ENCODE measurements around the gene PCLAF.
"Not testable (repeated sequence)": the region's sequence is repeated elsewhere in the genome, so short reads cannot be mapped to it uniquely, and the experiment has no call there.

The PCLAF gene

DNA sequence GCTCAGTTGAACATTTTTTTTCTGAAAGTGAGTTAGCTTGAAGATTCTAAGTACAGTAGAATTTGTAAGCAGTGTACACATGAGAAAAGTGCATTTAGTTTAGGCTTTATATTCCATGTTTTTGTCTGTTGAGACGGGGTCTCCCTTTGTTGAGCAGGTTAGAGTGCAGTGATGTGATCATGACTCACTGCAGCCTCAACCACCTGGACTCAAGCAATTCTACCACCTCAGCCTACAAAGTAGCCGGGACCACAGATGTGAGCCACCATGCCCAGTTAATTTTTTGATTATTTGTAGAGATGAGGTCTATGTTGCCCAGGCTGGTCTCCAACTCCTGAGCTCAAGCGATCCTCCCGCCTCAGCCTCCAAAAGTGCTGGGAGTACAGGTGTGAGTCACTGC lies 20.0 kb downstream of the PCLAF start:
- no peak for DNase-seq (ENCODE audit: low spot score)

DNA sequence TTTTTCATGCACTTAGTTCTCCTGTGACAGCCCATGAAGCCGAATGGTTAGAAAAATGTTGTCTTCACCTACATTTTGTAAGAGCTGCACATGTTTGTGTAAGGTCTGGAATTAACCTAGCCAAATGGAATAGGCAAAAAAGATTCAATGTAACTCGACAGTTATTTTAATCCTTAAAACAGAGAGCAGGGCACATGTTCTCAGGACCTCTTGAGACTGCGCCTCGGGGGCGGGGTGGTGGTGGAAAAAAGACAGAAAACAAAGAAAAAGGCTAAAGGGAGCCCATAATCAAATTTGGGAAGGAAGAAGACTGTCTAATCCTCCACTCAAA lies 24.6 kb downstream of the PCLAF start:
- DNase-seq (ENCODE audit: low spot score) = no peak

DNA sequence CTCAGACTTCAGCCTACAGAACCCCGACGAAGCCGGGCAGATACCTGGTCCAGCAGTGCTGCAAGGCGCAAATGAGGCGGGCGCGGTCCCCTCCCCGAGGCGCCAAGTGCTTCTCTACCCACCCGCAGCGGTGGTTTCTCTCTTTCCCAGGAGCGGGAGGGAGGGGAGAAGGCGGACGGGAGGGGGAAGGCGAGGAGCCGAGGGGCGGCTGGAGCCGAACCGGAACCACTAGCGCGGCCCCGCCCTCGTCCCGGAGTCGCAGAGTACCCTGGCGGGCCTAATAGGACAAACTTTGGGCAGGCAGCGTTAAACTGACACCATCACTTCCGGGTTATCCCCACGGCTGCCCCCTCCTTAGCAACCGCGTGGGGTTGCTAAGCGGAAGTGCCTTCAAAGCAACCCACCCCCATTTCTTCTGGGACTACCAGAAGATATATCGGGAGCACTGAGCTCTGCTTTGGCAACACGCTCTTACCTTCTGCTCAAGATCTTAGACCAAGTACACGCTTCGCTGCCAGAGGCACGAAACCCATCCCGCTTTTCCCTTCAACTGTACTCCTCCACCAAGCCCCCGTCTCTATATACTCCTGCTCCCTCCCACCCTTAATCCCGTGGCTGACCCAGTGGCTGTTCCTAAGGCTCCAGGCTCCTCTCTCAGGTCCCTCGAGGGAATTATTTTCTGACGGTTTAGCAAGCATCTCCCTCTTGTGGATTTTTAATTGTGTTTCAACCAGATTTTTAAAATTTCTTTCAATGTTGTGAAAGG lies 25.1 kb downstream of the PCLAF start, which contains the start of gene CSNK1G1:
Gene CSNK1G1 (minus strand): TSS at position 230 of the 766 bp plus-strand sequence. CDS start 55,674 bp downstream, outside the sequence.
- peak; percentile 89 for DNase-seq (ENCODE audit: low spot score)

DNA sequence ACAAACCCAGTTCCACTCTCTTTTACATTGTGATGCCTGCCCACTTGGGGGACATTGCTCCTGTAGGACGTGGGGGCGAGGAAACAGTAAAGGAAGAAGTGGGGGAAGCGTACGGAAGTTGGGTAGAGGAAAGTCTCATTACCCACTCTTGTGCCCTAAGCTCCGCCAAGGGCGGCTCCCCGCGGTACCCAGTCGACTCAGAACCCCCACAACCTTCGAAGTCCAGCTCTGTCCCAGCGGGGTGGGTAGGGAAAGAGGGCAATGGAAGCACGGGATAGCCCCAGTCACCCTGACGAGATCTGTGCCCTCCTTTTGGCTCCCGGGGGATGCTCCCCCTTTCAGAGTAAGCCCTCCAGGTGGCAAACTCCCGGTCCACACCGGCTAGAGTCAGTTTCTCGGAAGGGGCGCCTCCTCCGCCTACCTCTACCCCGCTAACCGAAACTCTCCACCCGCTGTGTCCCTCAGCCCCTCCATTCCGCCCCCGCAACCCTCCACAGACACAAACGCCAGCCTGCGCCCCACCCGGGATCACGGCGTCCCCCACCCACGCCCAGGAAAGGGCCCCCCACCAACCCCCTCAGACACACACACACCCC lies 25.8 kb downstream of the PCLAF start:
- DNase-seq (ENCODE audit: low spot score) = peak; percentile 9

DNA sequence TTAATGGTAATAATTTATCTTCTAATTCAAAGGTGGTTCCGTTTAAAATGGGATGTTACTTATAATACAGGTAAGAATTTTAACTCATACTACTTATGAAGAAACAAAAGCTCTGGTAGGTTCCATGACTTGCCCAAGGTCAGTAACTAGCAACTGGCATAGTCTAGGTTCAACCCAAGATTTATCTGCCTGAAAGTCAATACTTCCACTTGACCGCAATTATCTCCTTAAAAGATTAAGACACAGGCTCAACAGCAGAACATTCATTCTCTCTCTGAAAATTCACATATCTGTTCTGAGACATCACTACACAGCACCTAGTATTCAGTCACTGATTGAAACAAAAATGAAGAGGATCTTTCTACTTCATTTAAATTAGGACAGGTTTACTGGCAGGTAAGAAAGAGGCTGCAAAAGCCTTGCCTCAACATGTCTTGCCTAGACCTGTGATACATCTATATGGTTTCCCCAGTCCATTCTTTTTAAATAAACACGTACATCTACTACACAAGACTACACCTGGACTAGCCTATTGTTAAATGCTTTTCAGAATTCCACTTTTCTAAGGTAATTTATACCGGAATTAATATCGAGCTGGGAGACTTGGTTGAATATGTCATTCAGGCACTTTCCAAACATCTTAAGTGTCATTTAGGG lies 26.4 kb downstream of the PCLAF start:
- DNase-seq (ENCODE audit: low spot score) = peak; percentile 12

DNA sequence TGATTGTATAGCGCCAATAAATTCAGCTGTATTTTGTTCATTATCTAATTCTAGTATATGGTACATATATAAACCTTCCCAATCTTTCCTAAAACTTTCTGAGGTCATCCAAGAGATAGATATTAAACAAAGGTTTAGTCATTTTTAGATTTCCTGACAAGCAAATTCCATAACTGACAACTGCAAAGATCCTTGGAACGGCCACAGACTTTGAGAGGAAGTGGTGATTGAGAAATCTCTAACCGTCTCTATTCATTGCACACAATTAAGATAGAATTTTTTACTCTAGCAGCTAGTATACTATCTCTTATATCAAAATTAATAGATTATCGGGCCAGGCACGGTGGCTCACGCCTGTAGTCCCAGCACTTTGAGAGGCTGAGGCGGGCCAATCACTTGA lies 30.0 kb downstream of the PCLAF start:
- no peak for DNase-seq (ENCODE audit: low spot score)

DNA sequence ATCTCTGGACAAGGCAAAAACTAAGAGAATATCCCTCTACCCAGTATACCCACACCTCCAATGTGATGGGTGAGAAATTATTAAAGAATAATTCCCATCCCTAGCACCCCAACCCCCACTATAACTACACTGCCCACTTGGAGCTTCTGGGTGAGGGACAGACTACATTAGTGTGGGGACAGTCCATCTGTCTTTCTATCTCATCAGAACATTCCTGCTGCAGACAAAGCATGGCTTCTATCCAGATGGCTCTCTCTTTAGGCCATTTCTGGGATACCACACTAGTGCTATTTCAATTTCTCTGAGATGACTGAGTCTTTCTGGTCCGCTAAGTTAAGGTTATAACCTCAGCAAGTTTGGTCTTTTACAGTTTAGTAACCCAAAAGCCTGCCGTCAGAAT lies 31.9 kb downstream of the PCLAF start:
- no peak for DNase-seq (ENCODE audit: low spot score)

DNA sequence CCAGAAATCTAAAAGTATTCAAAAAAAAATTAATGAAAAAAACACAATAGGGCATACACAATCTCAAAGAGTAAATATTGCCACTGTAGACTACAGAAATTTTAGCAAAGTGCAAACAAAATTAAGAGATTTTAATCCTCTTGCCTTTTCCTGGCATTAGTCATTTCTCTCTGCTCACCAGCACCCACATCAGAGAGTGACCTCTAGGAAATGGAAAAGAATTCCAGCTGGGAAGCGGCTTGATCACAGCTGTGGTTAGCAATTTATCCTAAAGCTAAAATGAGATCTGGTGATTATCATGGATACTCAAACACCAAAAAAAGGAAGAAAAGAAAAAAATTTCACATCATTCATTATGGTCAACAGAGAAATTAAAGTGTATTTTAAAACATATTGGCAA lies 32.8 kb downstream of the PCLAF start:
- DNase-seq (ENCODE audit: low spot score) = no peak

DNA sequence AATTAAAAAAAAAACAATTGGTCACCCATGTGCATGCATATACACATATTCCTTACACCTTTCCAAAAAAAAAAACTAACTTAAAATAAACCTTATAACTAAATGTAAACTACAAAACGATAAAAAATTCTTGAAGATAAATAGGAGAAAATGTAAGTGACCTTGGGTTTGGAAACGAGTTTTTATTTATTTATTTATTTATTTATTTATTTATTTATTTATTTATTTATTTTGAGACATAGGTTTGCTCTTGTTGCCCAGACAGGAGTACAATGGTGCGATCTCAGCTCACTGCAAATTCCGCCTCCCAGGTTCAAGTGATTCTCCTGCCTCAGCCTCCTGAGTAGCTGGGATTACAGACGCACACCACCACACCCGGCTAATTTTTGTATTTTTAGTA lies 35.0 kb downstream of the PCLAF start:
- DNase-seq (ENCODE audit: low spot score) = not testable (repeated sequence)

DNA sequence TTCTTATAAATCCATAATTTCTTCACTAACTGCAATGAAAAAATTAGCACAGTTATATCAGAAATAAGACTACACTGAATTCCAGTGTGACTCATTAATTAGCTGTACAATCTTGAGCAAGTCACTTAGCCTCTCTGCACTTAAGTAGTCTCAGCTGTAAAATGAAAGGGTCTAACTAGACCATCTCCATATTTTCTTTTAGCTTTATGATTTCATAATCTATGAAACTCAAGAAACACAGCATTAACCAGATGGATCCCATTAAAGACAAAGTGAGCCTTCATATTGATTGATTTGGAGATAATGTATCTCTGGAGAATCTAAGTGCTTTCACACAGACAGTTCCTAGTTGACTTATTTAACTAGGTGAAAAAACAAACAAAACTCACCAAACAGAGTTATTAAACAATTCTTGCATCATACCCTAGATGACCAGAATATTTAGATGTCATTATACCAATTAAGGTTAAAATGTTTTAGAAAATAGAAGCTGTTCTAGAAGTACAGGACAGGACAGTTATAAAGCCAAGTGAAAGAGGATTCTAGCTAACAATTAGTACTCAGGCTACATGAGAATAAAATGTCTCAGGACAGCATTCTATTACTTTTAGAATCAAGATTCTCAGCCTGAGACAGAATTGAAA lies 36.5 kb downstream of the PCLAF start:
- DNase-seq (ENCODE audit: low spot score) = no peak

DNA sequence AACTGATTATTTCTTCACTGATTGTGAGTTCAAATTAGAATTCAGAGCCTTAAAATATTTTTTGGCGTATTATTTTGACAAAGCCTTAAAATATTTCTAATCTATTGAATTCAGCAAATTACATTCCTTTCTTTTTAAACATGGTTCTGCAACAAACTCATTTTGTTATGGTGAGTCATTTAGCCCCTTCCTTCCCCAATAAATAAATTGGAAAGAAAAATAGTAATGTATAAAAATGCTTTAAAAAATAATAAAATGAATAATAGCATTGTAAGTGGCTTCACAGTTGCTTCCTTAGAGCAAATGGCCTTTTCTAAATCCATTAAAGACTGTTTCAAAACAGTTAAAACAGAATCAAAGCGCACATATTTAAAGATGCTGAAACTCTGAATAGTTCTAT lies 37.4 kb downstream of the PCLAF start:
- no peak for DNase-seq (ENCODE audit: low spot score)

DNA sequence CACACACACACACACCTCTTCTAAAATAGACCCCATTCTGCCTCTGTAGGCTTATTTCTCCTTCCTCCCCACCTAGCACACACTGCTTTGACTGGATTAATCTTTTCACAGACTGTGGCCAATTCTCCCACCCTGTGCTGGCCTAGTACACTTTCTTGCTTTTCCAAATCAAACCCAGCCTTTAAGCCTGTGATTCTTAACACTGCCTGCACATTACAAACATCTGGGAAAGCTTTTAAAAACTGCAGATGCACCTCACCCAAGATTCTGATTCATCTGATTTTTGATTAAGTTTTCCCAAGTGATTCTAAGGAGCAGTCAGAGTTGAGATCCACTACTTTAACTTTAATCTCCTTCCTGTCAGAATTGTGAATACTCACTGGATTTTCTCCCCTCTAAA lies 38.0 kb downstream of the PCLAF start:
- DNase-seq (ENCODE audit: low spot score) = no peak

DNA sequence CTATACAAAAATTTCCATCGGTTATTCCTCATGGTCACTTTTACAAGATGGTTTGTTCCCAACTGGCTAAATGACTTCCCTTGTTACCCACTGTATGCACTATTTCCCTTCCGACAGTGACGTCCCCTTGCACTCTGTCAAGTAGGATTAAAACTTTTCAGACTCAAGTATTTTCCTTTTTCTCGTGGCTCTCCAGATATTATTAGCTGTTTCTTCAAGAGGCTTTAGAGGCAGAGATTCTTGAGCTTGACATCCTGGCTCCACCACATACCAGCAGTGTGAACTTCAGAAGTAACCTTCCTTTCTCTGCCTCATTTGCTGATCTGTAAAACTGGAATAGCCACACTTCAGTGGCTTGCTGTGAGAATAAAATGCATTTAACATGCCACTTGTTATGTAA lies 39.3 kb downstream of the PCLAF start:
- no peak for DNase-seq (ENCODE audit: low spot score)

DNA sequence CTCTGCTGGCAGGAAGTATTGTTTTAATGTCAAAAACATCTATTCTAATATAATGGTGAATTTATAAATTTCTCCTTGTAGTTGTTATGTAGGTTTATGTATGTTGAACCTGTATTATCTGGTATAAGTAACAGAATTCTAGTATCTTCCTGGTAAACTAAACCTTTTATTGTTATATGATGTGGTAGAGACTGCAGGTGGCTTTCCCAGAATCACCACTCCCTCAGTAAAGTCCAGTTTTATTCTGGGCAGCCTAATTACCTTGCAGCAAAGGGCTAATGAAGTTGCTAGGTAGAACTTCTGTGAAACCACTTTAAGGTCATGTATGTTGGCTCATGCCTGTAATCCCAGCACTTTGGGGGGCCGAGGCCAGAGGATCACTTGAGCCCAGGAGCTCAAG lies 40.9 kb downstream of the PCLAF start:
- DNase-seq (ENCODE audit: low spot score) = no peak

DNA sequence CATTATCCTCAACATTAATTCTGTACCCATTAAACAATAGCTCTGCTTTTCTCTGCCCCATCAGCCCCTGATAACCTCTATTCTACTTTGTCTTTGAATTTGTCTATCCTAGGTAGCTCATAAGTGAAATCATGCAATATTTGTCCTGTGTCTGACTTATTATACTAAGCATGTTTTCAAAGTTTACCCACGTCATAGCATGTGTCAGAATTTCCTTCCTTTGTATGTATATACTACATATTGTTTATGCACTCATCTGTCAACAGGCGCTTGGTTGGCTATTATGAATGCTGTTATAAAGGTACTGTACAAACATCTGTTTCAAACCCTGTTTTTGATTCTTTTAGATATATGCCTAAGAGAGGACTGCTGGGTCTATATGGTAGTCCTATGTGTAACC lies 43.5 kb downstream of the PCLAF start:
- no peak for DNase-seq (ENCODE audit: low spot score)

DNA sequence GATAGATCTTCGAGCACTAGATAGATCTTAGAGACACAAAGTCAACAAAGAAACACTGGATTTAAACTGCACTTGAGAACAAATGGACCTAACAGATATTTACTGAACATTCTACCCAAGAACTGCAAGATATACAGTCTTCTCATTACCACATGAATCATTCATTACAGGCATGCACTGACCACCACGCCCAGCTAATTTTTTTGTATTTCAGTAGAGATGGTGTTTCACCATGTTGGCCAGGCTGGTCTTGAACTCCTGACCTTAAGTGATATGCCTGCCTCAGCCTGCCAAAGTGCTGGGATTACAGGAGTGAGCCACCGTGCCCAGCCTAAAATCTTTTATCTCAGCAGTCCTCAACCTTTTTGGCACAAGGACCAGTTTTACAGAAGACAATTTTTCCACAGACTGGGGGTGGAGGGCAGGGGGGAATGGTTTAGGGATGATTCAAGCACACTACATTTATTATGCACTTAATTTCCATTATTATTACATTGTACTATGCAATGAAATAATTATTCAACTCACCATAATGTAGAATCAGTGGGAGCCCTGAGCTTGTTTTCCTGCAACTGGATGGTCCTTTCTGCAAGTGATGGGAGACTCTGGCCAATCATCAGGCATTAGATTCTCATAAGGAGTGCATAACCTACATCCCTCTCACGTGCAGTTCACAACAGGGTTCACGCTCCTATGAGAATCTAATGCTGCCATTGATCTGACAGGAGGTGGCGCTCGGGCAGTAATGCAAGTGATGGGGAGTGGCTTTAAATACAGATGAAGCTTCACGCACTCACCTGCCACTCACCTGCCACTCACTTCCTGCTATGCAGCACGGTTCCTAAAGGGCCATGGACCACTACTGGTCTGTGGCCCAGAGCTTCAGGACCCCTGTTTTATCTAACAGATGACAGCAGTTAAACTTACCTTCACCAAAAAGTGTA lies 47.0 kb downstream of the PCLAF start:
- DNase-seq (ENCODE audit: low spot score) = no peak

DNA sequence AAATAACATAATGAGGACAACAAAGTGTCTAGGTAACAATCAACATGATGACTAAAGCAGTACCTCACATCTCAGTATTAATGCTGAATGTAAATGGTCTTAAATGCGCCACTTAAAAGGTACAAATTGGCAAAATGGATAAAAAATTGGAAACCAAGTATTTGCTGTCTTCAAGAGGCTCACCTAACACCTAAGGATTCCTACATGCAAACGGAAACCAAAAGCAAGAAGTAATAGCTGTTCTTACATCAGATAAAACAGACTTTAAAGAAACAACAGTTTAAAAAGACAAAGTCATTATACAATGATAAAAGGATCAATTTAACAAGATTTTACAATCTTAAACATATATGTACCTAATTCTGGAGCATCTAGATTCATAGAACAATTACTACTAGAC lies 47.7 kb downstream of the PCLAF start:
- DNase-seq (ENCODE audit: low spot score) = no peak

DNA sequence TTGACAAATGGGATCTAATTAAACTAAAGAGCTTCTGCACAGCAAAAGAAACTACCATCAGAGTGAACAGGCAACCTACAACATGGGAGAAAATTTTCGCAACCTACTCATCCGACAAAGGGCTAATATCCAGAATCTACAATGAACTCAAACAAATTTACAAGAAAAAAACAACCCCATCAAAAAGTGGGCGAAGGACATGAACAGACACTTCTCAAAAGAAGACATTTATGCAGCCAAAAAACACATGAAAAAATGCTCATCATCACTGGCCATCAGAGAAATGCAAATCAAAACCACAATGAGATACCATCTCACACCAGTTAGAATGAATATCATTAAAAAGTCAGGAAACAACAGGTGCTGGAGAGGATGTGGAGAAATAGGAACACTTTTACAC lies 49.6 kb downstream of the PCLAF start:
- DNase-seq (ENCODE audit: low spot score) = not testable (repeated sequence)

DNA sequence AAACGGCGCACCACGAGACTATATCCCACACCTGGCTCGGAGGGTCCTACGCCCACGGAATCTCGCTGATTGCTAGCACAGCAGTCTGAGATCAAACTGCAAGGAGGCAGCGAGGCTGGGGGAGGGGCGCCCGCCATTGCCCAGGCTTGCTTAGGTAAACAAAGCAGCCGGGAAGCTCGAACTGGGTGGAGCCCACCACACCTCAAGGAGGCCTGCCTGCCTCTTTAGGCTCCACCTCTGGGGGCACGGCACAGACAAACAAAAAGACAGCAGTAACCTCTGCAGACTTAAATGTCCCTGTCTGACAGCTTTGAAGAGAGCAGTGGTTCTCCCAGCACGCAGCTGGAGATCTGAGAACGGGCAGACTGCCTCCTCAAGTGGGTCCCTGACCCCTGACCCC lies 54.3 kb downstream of the PCLAF start:
- DNase-seq (ENCODE audit: low spot score) = not testable (repeated sequence)

DNA sequence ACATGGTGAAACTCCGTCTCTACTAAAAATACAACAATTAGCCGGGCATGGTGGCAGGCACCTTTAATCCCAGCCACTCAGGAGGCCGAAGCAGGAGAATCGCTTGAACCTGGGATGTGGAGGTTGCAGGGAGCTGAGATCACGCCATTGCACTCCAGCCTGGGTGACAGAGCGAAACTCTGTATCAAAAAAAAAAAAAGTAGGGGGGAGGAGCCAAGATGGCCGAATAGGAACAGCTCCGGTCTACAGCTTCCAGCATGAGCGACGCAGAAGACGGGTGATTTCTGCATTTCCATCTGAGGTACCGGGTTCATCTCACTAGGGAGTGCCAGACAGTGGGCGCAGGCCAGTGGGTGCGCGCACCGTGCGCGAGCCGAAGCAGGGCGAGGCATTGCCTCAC lies 54.8 kb downstream of the PCLAF start:
- DNase-seq (ENCODE audit: low spot score) = not testable (repeated sequence)

DNA sequence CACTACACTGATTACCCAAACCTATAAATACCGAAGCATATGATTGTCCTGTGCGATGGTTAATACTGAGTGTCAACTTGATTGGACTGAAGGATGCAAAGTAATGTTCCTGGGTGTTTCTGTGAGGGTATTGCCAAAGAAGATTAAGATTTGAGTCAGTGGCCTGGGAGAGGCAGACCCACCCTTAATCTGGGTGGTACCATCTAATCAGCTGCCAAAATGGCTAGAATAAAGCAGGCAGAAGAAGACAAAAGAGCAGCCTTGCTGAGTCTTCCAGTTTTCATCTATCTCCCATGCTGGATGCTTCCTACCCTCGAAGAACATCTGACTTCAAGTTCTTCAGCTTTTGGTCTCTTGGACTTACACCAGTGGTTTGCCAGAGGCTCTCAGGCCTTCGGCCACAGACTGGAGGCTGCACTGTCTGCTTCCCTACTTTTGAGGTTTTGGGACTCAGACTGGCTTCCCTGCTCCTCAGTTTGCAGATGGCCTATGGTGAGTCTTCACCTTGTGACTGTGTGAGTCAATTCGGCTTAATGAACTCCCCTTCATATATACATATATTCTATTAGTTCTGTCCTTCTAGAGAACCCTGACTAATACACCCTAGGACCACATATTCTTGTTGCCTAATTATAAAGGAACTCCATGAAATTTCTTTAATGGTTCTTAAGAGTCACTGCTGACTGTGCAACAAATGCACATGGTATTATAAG lies 56.9 kb downstream of the PCLAF start:
- no peak for DNase-seq (ENCODE audit: low spot score)
